Sigmoid colon (tissue), 7 donors: ENCODE results near the gene ZNF273. TPM values are rescaled to one million over a fixed set of nuclear protein-coding genes. Genes with fewer than 3 reads are reported as not detected.
A peak's percentile ranks its signal among the peaks of the same experiment; 100 is the strongest.

Source experiments
- DNase-seq: peaks from one replicate; pipeline ENCODE4 v3.0.0-alpha.2; 2019
- H3K27ac ChIP-seq, 4 donors: fragments of 200-600 bp; sonication (generic); one replicate each; pipeline ENCODE4 v1.5.1; 2016 to 2019; ENCODE audit warnings: mild to moderate bottlenecking in 1 of 4
- H3K27me3 ChIP-seq, 3 donors: fragments of 200-600 bp; sonication (generic); one replicate each; pipeline ENCODE4 v1.5.1; 2019; ENCODE audit warnings: mild to moderate bottlenecking in 1 of 3
- H3K36me3 ChIP-seq, 4 donors: fragments of 200-600 bp; sonication (generic); one replicate each; pipeline ENCODE4 v1.5.1; 2016 to 2019
- H3K4me1 ChIP-seq, 4 donors: fragments of 200-600 bp; sonication (generic); one replicate each; pipeline ENCODE4 v1.5.1; 2017 to 2019
- H3K4me3 ChIP-seq, 4 donors: fragments of 200-600 bp; sonication (generic); one replicate each; pipeline ENCODE4 v1.5.1; 2017 to 2019; ENCODE audit warnings: mild to moderate bottlenecking in 2 of 4, moderate library complexity in 1 of 4
- H3K9me3 ChIP-seq, 4 donors: fragments of 200-600 bp in 3 of 4; sonication (generic) in 3 of 4; one replicate each; pipeline versions ENCODE4 v1.5.1 to v1.6.1; 2013 to 2019
- CTCF ChIP-seq, 4 experiments: fragments of 450-650 bp in 3 of 4; fragments of 200-600 bp in 1 of 4; IDR thresholded peaks; one replicate each; pipeline ENCODE4 v1.5.1; 2016 to 2019; ENCODE audit warnings: antibody characterized with exemption in 4 of 4, mild to moderate bottlenecking in 3 of 4, moderate library complexity in 2 of 4
- EP300 ChIP-seq, 4 donors: sonication (generic); formaldehyde crosslinking; IDR thresholded peaks; one replicate each; pipeline ENCODE4 v1.6.1; 2017; ENCODE audit warnings: antibody characterized with exemption in 4 of 4
- POLR2A ChIP-seq, 2 donors: fragments of 450-650 bp; IDR thresholded peaks; one replicate each; pipeline ENCODE4 v1.6.1; 2016; ENCODE audit warnings: antibody characterized with exemption in 2 of 2, mild to moderate bottlenecking in 2 of 2, moderate library complexity in 2 of 2
- POLR2AphosphoS5 ChIP-seq, 4 donors: sonication (generic); formaldehyde crosslinking; IDR thresholded peaks; one replicate each; pipeline ENCODE4 v1.6.1; 2017; ENCODE audit warnings: antibody characterized with exemption in 4 of 4
- WGBS, 2 donors: extraction: QIAGEN DNeasy Blood & Tissue Kit; methylation state at CpG; one replicate each; pipeline ENCODE4 v1.1.7; 2013; 5-methylcytosine and 5-hydroxymethylcytosine counted together
- intact Hi-C: fragments of 100-400 bp; cut with DNase I; formaldehyde crosslinking; loops from one replicate; pipeline ENCODE4 v1.15.1; 2023
- polyA plus RNA-seq, 3 donors: library from polyadenylated mRNA; stranded (reverse); fragments of 200-250 nt; gene quantifications; one replicate each; pipeline ENCODE4 v1.2.3, GENCODE V29; 2013
- total RNA-seq, 4 donors: library from RNA; depleted of rRNA; stranded (reverse); fragments of >200 nt; gene quantifications; one replicate each; pipeline ENCODE4 v1.1.0, GENCODE V29; 2016
- donor health status: healthy with polysubstance abuse.
- donor health status: Bipolar disorder and iron deficiency.
- donor health status: healthy.

ZNF273 gene
- total and polyA plus RNA-seq, 7 donors: 1.2 to 38.2 (median 7.5) TPM

- H3K36me3 ChIP-seq: no peaks in the 10 kb centered on the region
- intact Hi-C loops: loop anchor here (10.0 kb wide), 1 partner anchor 122 kb away; the partner anchor contains the start of gene ERV3-1
- no peaks in the 10 kb centered on the region for H3K27me3 ChIP-seq
- peak; percentile 86 for DNase-seq
- no peaks in the 10 kb centered on the region for H3K9me3 ChIP-seq
- WGBS, 2 donors: 14 to 27% methylated on average over 55 of the region's 55 CpGs
- TF ChIP-seq CTCF (IDR thresholded peaks at IDR 0.05) (no peak), POLR2AphosphoS5 (IDR thresholded peaks at IDR 0.05) (peak in 3 of 4 donors; percentile 53 to 81 (median 58))
- H3K4me1 ChIP-seq: peaks cover 0 to 24% (median 14%) of the 10 kb centered on the region in 4 donors
- H3K27ac ChIP-seq: peak overlapping the region; percentile 41 to 82 (median 79)
- H3K4me3 ChIP-seq: peak overlapping the region; percentile 37 to 61 (median 52)
Observed at GRCh38 chr7:64882341-64883112, 20.5 kb upstream of the ZNF273 start.

- TF ChIP-seq CTCF (IDR thresholded peaks at IDR 0.05): no peak
- TF ChIP-seq POLR2AphosphoS5 (IDR thresholded peaks at IDR 0.05): no peak
- TF ChIP-seq EP300 (IDR thresholded peaks at IDR 0.05): no peak
- no peak for TF ChIP-seq POLR2A (IDR thresholded peaks at IDR 0.05)
- intact Hi-C loops: loop anchor here (10.0 kb wide), 1 partner anchor 121 kb away; the partner anchor contains the start of gene ERV3-1
- peak; percentile 58 for DNase-seq
- 67 to 73% methylated on average over 38 of the region's 38 CpGs for WGBS, 2 donors
- peak overlapping the region; percentile 41 to 82 (median 79) for H3K27ac ChIP-seq
- no peaks in the 10 kb centered on the region for H3K36me3 ChIP-seq
- peak overlapping the region; percentile 37 to 61 (median 52) for H3K4me3 ChIP-seq
- no peaks in the 10 kb centered on the region for H3K9me3 ChIP-seq
- H3K4me1 ChIP-seq: peaks cover 0 to 29% (median 20%) of the 10 kb centered on the region in 4 donors
- no peaks in the 10 kb centered on the region for H3K27me3 ChIP-seq
Observed at GRCh38 chr7:64883113-64883905, 19.8 kb upstream of the ZNF273 start.

- no peaks in the 10 kb centered on the region for H3K27me3 ChIP-seq
- intact Hi-C loops: loop anchor here (10.0 kb wide), 1 partner anchor 121 kb away; the partner anchor contains the start of gene ERV3-1
- no peaks in the 10 kb centered on the region for H3K36me3 ChIP-seq
- no peaks in the 10 kb centered on the region for H3K9me3 ChIP-seq
- peak; percentile 35 for DNase-seq
- H3K27ac ChIP-seq: no peak overlapping the region
- no peak overlapping the region for H3K4me3 ChIP-seq
- no peak for TF ChIP-seq POLR2A (IDR thresholded peaks at IDR 0.05)
- no peak for TF ChIP-seq CTCF (IDR thresholded peaks at IDR 0.05)
- no peak for TF ChIP-seq POLR2AphosphoS5 (IDR thresholded peaks at IDR 0.05)
- peaks cover 0 to 37% (median 27%) of the 10 kb centered on the region in 4 donors for H3K4me1 ChIP-seq
- WGBS, 2 donors: 89 to 90% methylated on average over 22 of the region's 22 CpGs
Observed at GRCh38 chr7:64884085-64884912, 18.8 kb upstream of the ZNF273 start.

- intact Hi-C loops: loop anchor here (5.0 to 10.0 kb wide), 2 partner anchors 93 to 120 kb away; partner anchors contain the start of genes ERV3-1 and ZNF138
- 87 to 89% methylated on average over 19 of the region's 19 CpGs for WGBS, 2 donors
Observed at GRCh38 chr7:64884913-64885370, 18.1 kb upstream of the ZNF273 start.

More at GRCh38 chr7:64884913-64885370, 18.1 kb upstream of the ZNF273 start:
- no peaks in the 10 kb centered on the region for H3K9me3 ChIP-seq
- H3K27ac ChIP-seq: no peak overlapping the region
- H3K4me1 ChIP-seq: peaks cover 0 to 44% (median 33%) of the 10 kb centered on the region in 4 donors
- TF ChIP-seq POLR2A (IDR thresholded peaks at IDR 0.05): no peak
- no peak for TF ChIP-seq POLR2AphosphoS5 (IDR thresholded peaks at IDR 0.05)
- no peak for TF ChIP-seq EP300 (IDR thresholded peaks at IDR 0.05)
- TF ChIP-seq CTCF (IDR thresholded peaks at IDR 0.05): no peak
- H3K36me3 ChIP-seq: no peaks in the 10 kb centered on the region
- no peak overlapping the region for H3K4me3 ChIP-seq
- H3K27me3 ChIP-seq: no peaks in the 10 kb centered on the region
- DNase-seq: peak; percentile 47
